Measurements from ENCODE around the gene SNX19.

SNX19 gene

GRCh38 chr11:130872102-130872501, 44.2 kb downstream of the SNX19 start:
- H3K27ac ChIP-seq (replicated peaks), result no peak overlapping the region
- no peak overlapping the region for H3K4me3 ChIP-seq (replicated peaks; ENCODE audit: insufficient read depth, low read length)
- no peak for TF ChIP-seq CTCF (IDR thresholded peaks at IDR 0.05; ENCODE audit: insufficient read depth, low read length)
- no peak for TF ChIP-seq GABPA (IDR thresholded peaks at IDR 0.05; ENCODE audit: low read depth)
- TF ChIP-seq POLR2AphosphoS5 (IDR thresholded peaks at IDR 0.05; ENCODE audit: low read depth), result no peak
- TF ChIP-seq, protein P1, sequence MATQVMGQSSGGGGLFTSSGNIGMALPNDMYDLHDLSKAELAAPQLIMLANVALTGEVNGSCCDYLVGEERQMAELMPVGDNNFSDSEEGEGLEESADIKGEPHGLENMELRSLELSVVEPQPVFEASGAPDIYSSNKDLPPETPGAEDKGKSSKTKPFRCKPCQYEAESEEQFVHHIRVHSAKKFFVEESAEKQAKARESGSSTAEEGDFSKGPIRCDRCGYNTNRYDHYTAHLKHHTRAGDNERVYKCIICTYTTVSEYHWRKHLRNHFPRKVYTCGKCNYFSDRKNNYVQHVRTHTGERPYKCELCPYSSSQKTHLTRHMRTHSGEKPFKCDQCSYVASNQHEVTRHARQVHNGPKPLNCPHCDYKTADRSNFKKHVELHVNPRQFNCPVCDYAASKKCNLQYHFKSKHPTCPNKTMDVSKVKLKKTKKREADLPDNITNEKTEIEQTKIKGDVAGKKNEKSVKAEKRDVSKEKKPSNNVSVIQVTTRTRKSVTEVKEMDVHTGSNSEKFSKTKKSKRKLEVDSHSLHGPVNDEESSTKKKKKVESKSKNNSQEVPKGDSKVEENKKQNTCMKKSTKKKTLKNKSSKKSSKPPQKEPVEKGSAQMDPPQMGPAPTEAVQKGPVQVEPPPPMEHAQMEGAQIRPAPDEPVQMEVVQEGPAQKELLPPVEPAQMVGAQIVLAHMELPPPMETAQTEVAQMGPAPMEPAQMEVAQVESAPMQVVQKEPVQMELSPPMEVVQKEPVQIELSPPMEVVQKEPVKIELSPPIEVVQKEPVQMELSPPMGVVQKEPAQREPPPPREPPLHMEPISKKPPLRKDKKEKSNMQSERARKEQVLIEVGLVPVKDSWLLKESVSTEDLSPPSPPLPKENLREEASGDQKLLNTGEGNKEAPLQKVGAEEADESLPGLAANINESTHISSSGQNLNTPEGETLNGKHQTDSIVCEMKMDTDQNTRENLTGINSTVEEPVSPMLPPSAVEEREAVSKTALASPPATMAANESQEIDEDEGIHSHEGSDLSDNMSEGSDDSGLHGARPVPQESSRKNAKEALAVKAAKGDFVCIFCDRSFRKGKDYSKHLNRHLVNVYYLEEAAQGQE (IDR thresholded peaks at IDR 0.05; ENCODE audit: insufficient replicate concordance, low read depth), result no peak
- TF ChIP-seq SPI1 (IDR thresholded peaks at IDR 0.05; ENCODE audit: borderline replicate concordance, low read depth), result no peak
- no peak for DNase-seq (ENCODE audit: low read depth in 1 of 2, low spot score in 1 of 2)
- no peaks in the 10 kb centered on the region for H3K27me3 ChIP-seq (ENCODE audit: insufficient read depth, poor library complexity, severe bottlenecking)

DNA sequence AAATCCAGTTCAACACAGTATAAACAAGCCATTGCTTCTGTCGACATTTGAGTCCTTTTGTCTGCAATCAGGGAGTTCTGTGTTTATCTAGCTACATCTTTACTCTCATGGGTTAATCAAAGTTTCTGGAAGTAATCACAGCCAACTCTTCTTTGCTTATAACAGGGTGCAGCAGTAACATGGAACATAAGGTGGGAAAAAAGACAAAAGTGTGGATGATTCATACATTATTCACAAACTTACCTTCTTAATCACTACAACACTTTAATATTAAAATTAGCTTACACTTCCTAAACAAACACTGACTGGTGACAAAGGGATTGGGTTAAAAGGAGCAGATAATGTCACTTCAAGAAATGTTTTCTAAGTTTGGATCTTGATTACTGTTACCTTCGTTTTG, 44.7 kb downstream of the SNX19 start:
- Histone ChIP-seq H3K4me3 (replicated peaks; ENCODE audit: insufficient read depth, low read length) (no peak overlapping the region), H3K27me3 (ENCODE audit: insufficient read depth, poor library complexity, severe bottlenecking) (no peaks in the 10 kb centered on the region), H3K27ac (replicated peaks) (no peak overlapping the region)
- DNase-seq (ENCODE audit: low read depth in 1 of 2, low spot score in 1 of 2), result no peak
- TF ChIP-seq CTCF (IDR thresholded peaks at IDR 0.05; ENCODE audit: insufficient read depth, low read length) (no peak), POLR2AphosphoS5 (IDR thresholded peaks at IDR 0.05; ENCODE audit: low read depth) (no peak), GABPA (IDR thresholded peaks at IDR 0.05; ENCODE audit: low read depth) (no peak), SPI1 (IDR thresholded peaks at IDR 0.05; ENCODE audit: borderline replicate concordance, low read depth) (no peak)
- TF ChIP-seq, protein P1 (IDR thresholded peaks at IDR 0.05; ENCODE audit: insufficient replicate concordance, low read depth), result no peak

DNA sequence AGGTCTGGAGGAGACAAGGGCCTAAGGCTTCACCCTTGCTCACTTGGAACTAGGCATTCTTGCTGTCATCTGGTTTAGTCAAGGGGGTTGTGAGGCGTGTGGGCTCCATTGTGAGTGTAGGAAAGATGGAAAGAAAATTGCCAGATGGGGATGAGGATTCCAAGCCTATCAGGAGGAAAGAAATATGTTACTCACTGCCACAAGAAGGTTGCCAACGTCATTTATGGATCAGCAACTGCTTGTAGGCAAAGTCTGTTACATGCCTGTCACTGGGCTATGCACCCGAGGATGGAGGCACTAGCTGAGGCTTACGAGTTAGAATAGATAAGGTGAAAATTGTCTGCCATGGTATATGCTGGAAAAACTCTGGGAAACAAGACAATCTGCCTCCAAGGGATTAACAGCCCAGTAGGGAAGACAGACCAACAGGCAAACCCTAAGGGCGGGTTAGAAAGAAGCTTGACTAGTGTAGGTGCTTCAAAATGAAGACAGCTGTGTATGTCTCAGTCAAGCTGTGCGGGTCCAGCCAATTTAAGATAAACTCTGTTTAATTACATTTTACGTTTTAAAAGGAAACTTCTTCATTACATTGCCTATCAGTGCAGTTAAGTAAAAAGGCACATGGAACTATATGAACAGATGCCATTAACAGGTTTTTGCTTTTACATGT, 47.4 kb downstream of the SNX19 start:
- DNase-seq (ENCODE audit: low read depth in 1 of 2, low spot score in 1 of 2), result no peak
- TF ChIP-seq SPI1 (IDR thresholded peaks at IDR 0.05; ENCODE audit: borderline replicate concordance, low read depth) (no peak), GABPA (IDR thresholded peaks at IDR 0.05; ENCODE audit: low read depth) (no peak), POLR2AphosphoS5 (IDR thresholded peaks at IDR 0.05; ENCODE audit: low read depth) (no peak), CTCF (IDR thresholded peaks at IDR 0.05; ENCODE audit: insufficient read depth, low read length) (no peak)
- TF ChIP-seq, protein P1 (IDR thresholded peaks at IDR 0.05; ENCODE audit: insufficient replicate concordance, low read depth), result no peak
- Histone ChIP-seq H3K4me3 (replicated peaks; ENCODE audit: insufficient read depth, low read length) (no peak overlapping the region), H3K27me3 (ENCODE audit: insufficient read depth, poor library complexity, severe bottlenecking) (no peaks in the 10 kb centered on the region), H3K27ac (replicated peaks) (no peak overlapping the region)
